GM12873 (cell line): ENCODE data around the gene SMIM35.

Experiments used
- TF ChIP-seq, protein P1 (sequence below): IDR thresholded peaks from 2 replicates; pipeline ENCODE4 v1.5.1; 2012; ENCODE audit warnings: low read depth, mild to moderate bottlenecking, moderate library complexity, low read length, control low read depth; ENCODE audit not compliant: insufficient read depth; ENCODE audit errors: missing control alignments

The SMIM35 gene

GRCh38 chr11:118014022-118014421 is 72.7 kb downstream of the SMIM35 start:
- TF ChIP-seq, protein P1, sequence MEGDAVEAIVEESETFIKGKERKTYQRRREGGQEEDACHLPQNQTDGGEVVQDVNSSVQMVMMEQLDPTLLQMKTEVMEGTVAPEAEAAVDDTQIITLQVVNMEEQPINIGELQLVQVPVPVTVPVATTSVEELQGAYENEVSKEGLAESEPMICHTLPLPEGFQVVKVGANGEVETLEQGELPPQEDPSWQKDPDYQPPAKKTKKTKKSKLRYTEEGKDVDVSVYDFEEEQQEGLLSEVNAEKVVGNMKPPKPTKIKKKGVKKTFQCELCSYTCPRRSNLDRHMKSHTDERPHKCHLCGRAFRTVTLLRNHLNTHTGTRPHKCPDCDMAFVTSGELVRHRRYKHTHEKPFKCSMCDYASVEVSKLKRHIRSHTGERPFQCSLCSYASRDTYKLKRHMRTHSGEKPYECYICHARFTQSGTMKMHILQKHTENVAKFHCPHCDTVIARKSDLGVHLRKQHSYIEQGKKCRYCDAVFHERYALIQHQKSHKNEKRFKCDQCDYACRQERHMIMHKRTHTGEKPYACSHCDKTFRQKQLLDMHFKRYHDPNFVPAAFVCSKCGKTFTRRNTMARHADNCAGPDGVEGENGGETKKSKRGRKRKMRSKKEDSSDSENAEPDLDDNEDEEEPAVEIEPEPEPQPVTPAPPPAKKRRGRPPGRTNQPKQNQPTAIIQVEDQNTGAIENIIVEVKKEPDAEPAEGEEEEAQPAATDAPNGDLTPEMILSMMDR, result no peak

DNA sequence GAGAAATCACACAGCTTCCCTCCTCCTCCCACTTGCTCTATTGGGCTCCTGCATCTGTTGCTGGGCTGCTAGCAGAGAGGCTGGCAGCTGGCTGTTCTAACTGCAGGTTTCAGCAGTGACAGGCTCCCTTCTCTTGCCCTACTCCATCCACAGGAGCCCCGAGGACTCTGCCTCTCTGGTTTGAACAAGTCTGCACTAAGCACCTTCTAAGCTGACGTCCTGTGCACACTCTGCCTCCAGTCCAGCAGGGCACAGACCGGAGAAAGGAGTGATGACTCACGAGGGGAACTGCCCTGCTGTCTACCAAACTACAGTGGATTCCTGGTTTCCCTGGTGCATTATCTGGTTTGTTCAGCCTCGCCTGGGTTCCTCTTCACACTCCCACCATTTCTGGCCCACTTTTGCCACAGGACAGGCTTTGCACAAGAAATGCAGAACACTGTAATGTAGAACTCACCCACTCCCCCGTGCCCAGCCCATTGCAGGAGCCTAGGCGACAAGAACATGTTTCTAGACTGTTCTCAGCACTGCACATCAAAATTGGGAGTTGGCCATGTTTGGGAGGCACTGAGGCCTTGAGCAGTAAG is 74.6 kb downstream of the SMIM35 start:
- TF ChIP-seq, protein P1, result no peak

DNA sequence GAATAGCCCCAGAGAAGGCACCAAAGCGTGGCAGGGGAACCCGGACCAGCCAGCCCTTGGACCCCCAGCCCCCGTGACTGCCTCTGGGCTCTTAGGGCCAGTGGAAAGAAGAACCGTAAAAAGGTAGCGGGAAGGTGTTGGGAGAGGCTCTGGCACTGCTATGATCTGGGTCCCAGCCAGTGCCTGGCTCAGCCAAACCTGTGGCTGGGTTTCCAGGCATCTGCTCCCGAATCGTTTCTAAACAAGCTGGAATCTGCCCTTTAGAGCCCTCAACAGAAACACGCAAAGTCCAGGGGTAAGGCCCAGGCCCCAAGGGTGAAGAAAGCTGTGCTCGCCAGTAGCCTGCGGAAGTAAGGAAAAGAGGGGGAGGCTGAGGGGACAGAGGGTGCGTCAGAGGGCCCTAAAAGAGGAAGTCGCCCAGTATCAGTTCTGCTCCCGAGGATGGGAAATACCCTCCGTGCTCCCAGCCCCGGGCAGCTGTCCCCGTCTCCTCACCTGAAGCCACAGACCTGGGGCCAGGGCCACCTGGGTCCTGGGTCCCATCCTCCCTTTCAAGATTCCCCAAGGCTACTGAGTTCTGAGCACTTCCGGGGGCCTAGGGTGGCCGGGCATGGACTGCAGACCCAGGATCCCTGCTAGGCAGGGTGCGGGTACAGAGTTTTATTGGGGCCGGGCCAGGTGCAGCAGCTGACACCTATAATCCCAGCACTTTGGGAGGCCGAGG is 75.9 kb downstream of the SMIM35 start:
- TF ChIP-seq, protein P1, result no peak

DNA sequence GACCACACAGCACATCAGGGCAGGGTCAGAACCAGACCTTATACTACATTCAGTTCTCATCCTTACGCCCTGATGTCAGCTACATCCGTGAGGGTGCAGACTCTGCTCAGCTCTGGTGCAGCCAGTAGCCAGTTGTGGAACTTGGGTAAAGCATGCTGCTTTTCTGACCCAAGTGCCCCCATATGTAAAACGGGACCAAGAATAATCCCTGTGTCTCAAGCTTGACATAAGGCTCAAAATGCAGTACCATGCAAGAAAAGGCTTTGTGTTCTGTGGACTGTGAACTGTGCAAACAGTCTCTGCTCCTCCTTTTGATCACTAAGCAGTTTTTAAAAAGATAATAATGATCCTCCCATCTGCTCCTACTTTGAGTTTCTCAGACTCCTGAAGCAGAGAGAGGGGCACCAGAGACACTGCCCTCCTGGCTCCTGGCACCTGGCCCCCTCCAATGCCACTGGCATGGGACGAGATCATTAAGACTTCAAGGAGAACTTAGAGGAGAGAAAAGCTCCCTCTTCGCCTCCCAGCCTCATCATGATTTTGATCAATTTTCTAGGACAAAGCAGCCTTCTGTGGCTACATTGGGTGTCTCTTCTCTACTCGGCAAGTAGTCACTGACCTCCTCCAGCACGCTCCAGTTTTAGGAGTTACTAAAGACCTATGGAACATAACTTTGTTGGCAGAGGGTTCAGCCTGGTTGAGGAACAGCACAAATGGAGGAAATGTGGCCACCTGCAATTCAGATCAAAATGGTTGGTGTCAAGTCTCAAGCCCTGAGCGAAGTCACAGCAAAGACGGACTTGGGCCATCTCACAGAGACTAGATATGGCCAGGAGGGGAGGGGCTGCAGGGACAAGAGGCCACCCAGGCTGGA is 76.7 kb downstream of the SMIM35 start:
- TF ChIP-seq, protein P1, result no peak

DNA sequence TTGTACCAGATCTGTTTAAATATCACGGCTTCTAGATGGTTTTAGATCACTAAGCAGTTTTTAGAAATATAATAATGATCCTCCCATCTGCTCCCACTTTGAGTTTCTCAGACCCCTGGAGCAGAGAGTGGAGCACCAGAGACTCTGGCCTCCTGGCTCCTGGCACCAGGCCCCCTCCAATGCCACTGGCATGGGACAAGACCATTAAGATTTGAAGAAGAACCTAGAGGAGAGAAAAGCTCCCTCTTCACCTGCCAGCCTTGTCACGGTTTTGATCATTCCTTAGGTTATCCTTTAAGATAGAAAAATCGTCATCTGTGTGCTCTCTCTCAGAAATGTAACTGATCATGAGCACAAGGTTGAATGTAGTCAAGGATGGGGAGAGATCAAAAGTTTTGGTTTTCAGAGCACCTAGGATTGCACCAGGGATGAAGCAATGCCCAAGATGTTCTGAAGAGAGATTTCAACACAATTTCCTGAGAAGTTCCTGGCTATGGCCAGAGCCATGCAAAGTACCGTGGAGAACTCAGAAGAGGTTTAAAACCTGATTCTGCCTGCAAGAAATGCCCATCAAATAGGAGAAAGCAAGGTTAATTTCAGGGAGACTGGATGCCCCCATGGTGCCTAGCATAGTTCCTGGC is 78.4 kb downstream of the SMIM35 start:
- TF ChIP-seq, protein P1, result no peak

- TF ChIP-seq, protein P1, result no peak
Measured at GRCh38 chr11:118007040-118007439, 79.7 kb downstream of the SMIM35 start.
